Measurements from ENCODE around the gene NID1.

Gene NID1

DNA sequence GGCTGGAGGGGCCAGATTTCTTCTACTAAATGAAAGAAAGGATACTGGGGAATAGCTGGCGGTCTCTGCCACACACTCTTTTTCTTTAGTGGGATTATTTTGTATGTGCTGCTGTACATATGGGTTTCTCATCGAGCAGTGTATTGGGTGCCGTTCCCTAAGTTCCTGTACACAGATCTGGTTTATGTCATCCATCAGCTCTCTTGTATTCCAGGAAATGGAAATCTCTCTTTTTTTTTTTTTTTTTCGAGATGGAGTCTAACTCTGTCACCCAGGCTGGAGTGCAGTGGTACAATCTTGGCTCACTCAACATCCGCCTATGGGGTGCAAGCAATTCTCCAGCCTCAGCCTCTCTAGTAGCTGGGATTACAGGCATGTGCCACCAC is 27.0 kb upstream of the NID1 start:
- in situ Hi-C loops (cut with HindIII; ENCODE audit: low sequenced_read_pairs), result no loop called here
- TF ChIP-seq, protein P1, sequence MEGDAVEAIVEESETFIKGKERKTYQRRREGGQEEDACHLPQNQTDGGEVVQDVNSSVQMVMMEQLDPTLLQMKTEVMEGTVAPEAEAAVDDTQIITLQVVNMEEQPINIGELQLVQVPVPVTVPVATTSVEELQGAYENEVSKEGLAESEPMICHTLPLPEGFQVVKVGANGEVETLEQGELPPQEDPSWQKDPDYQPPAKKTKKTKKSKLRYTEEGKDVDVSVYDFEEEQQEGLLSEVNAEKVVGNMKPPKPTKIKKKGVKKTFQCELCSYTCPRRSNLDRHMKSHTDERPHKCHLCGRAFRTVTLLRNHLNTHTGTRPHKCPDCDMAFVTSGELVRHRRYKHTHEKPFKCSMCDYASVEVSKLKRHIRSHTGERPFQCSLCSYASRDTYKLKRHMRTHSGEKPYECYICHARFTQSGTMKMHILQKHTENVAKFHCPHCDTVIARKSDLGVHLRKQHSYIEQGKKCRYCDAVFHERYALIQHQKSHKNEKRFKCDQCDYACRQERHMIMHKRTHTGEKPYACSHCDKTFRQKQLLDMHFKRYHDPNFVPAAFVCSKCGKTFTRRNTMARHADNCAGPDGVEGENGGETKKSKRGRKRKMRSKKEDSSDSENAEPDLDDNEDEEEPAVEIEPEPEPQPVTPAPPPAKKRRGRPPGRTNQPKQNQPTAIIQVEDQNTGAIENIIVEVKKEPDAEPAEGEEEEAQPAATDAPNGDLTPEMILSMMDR (IDR thresholded peaks at IDR 0.05; ENCODE audit: low read depth, low read length), result no peak

DNA sequence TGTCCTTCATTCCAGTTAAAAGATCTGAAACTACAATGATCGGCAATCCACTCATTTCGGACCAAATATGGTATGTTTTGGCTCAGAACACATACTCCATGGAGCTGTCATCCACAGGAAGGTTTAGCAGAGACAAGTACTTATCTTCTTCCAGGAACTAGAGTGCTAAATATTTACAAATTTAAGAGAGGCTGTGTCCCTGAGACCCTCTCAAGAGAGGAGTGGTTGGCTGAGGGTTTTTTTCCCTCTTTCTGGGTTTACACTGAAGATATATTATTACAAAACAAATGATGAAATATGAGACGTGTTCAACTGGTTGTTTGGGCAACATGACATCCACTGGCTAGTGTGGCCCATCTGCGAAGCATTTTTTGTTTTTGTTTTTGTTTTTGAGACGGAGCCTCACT is 25.9 kb upstream of the NID1 start:
- in situ Hi-C loops (cut with HindIII; ENCODE audit: low sequenced_read_pairs), result no loop called here
- TF ChIP-seq, protein P1 (IDR thresholded peaks at IDR 0.05; ENCODE audit: low read depth, low read length), result no peak
- no peak for DNase-seq (ENCODE audit: low read depth, low spot score)
- H3K4me3 ChIP-seq (ENCODE audit: low read depth, low read length), result no peak overlapping the region

More for the DNA sequence above, 27.0 kb upstream of the NID1 start:
- DNase-seq (ENCODE audit: low read depth, low spot score), result no peak
- H3K4me3 ChIP-seq (ENCODE audit: low read depth, low read length), result no peak overlapping the region

DNA sequence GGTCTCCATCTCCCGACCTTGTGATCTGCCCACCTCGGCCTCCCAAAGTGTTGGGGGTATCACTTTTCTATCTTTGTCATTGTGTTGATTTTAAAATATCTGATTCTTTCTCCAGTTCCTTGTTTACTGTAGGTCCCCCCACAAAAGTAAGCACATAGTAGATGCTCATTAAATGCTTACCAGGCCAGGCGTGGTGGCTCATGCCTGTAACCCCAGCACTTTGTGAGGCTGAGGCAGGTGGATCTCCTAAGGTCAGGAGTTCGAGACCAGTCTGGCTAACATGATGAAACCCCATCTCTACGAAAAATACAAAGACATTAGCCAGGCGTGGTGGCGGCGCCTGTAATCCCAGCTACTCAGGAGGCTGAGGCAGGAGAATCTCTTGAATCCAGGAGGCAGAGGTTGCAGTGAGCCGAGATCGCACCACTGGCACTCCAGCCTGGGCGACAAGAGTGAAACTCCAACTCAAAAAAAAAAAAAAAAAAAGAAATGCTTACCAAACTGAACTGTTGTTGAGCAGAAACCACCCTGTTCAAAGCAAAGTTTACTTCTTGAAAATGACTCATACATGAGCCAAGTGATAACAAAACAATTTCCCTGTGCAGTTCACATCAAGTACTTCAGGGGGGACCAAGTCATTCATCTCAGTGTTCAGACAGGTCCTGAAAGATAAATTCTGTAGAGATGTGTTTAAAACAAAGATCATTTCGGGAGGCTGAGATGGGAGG is 24.3 kb upstream of the NID1 start:
- TF ChIP-seq, protein P1 (IDR thresholded peaks at IDR 0.05; ENCODE audit: low read depth, low read length), result no peak
- in situ Hi-C loops (cut with HindIII; ENCODE audit: low sequenced_read_pairs), result no loop called here
- H3K4me3 ChIP-seq (ENCODE audit: low read depth, low read length), result no peak overlapping the region
- peak; percentile 36 for DNase-seq (ENCODE audit: low read depth, low spot score)

DNA sequence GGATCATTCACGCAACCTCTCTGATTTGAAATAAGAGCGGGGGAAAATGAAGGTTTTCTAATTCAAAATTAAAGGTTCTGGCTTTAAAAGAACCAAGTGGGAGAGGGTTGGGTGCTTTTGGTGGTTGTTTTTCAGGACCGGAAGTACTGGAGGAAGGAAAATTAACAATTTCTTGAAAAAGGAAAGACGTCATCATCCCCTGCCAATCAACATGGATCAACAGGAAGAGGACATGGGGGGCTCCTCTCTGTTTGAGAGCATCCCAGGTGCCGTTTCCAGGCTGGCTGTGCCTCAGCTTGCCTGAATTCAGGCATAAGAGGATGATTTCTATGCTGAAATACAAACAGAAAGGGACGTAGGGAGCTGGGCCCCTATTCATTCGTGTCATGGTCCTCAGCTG is 21.6 kb upstream of the NID1 start:
- DNase-seq (ENCODE audit: low read depth, low spot score), result no peak
- in situ Hi-C loops (cut with HindIII; ENCODE audit: low sequenced_read_pairs), result no loop called here
- H3K4me3 ChIP-seq (ENCODE audit: low read depth, low read length), result no peak overlapping the region
- TF ChIP-seq, protein P1 (IDR thresholded peaks at IDR 0.05; ENCODE audit: low read depth, low read length), result no peak

DNA sequence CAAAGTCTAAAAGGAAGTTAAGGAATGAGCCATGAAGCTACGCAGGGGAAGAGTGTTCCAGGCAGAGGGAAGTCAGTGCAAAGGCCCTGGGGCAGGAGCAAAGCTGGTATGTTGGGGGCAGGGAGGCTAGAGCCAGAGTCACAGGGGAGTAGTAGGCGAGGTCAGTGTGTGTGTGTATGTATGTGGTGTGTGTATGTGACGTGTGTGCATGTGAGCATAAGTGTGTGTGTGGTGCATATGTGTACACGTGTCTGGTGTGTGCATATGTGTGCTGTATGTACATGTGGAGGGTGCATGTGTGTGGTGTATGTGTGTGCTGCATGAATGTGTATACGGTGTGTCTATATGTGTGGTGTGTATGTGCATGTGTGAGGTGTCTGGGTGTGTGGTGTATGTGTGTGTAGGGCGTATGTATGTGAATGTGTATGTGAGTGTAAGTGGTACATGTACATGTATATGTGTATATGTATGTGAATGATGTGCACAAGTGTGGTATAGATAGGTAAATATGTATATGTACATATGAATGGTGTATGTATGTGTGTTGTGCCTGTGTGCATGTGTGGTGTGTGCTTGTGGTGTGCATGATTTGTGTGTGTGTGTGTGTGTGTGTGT is 20.8 kb upstream of the NID1 start:
- DNase-seq (ENCODE audit: low read depth, low spot score), result no peak
- TF ChIP-seq, protein P1 (IDR thresholded peaks at IDR 0.05; ENCODE audit: low read depth, low read length), result no peak
- H3K4me3 ChIP-seq (ENCODE audit: low read depth, low read length), result no peak overlapping the region
- in situ Hi-C loops (cut with HindIII; ENCODE audit: low sequenced_read_pairs), result no loop called here

DNA sequence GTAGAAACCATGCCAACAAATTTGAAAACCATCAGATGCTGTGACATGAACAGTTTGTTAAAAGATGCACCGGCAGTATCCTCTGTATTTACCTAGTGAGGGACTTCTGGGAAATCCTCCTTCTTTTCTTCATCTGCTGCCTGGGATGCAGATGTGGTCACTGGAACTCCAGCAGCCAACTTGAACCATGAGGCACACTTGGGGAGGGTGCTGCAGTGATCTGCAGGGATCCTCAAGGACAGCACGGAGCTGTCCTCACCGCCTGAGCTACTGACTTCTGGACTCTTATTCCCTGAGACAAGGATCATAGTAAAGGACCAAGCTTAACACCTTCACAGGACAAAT is 19.5 kb upstream of the NID1 start:
- no peak overlapping the region for H3K4me3 ChIP-seq (ENCODE audit: low read depth, low read length)
- in situ Hi-C loops (cut with HindIII; ENCODE audit: low sequenced_read_pairs), result no loop called here
- no peak for DNase-seq (ENCODE audit: low read depth, low spot score)
- TF ChIP-seq, protein P1 (IDR thresholded peaks at IDR 0.05; ENCODE audit: low read depth, low read length), result no peak

All from astrocyte of the spinal cord (primary cell).